HG03280 (cell line): ENCODE results near the gene DACH1.
A peak's percentile ranks its signal among the peaks of the same experiment; 100 is the strongest.
"Not testable (repeated sequence)": the region's sequence is repeated elsewhere in the genome, so short reads cannot be mapped to it uniquely, and the experiment has no call there.

ENCODE experiments used
- ATAC-seq: cut with Tn5 transposase; IDR thresholded peaks from one replicate; pipeline ENCODE4 v1.9.1; 2021; ENCODE audit warnings: mild to moderate bottlenecking, moderate library complexity; ENCODE audit not compliant: unreplicated experiment

DACH1 gene

DNA sequence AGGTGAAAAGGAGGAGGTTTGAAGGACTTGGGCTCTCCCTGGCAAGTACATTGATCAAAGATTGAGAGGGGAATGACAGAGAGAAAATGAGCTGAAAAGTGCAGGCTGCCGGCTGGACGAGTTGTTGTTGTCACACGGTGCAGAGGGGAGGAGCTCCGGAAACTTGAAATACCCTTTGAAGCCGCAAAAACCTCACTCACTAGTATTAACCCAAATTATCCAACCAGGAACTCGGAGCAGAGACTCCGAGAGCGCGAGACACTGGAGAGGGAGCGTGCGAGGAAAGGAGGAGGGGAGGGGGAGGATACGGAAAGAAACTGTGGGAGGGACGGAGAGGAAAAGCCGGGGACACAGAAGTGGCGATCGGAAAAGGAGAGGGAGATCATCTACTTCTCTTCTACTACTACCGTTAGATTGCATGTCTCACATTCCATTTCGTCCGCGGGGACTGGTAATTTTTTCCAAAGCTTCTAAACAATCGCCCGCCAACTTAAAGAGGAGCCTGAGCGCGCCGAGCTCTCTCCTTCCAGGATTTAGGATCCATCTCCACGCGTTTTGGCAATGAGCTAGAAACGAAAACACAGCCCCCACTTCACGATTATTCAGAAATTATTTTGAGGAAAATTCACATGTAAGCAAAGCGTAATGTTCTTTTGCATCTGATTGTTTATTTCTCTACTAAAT lies at the start of gene DACH1:
DACH1 (minus strand) TSS at position 74 of the 684 bp plus-strand sequence.
- no peak for ATAC-seq

GRCh38 chr13:71913717-71914116 lies 46.7 kb upstream of the DACH1 start:
- no peak for ATAC-seq

DNA sequence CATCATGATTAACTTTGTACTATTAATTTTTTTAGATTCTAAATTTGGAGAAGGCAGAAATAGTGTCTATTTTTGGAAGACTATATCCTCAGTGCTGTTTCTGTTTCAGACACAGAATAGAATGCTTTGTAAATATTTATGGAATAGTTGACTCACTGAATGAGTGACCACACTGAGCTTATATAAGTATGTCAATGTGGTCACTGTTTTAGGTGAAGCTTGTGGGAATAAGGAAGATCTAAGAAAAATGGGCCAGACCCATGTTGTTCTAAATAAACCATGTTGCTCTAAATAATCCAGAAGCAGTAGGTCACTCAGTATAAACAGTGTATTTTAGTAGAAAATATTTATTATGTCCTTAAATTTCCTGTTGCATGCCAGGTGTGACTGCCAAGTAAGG lies 45.5 kb upstream of the DACH1 start:
- no peak for ATAC-seq

DNA sequence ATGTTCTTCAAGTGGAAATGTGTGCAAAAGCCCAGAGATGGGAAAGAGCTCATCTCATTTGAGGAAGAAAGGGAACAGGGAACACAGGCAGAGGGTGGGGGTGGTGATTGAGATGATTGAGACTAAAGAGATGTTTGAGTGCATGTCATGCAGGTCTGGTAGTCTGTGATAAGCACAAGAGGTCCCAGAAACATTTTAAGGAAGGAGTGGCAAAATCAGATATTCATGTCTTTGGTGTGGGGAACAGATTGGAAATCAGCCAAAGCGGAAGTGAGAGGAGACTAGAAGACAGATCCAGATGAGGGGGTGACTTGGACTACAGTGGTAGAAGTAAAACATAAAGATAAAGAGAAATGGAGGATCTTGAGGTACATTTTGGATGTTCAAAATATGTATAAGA lies 39.4 kb upstream of the DACH1 start:
- no peak for ATAC-seq

GRCh38 chr13:71902676-71903075 lies 35.7 kb upstream of the DACH1 start:
- ATAC-seq = no peak

- ATAC-seq = not testable (repeated sequence)
Measured at GRCh38 chr13:71893506-71893905, 26.5 kb upstream of the DACH1 start.

DNA sequence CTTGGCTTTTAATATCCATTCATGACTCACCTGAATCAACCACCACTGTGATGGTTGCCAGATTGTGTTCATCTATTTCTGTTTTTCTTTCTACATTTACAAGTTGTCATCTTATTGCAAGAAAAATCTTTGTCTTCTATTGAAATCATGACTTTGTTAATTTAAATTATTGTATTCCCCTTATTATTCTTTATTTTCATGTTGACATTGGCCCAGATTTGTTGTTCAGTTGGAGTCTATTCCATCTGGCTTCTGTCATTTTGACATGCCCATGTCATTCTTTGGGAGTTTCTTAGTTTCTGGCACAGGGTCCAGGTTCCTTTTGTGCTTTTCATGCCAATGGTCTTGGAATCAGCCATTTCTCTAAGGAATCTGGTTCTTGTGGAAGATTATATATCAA lies 19.9 kb upstream of the DACH1 start:
- ATAC-seq = no peak

GRCh38 chr13:71882120-71882519 lies 15.1 kb upstream of the DACH1 start:
- no peak for ATAC-seq

GRCh38 chr13:71880753-71881541 lies 13.9 kb upstream of the DACH1 start:
- no peak for ATAC-seq

GRCh38 chr13:71879808-71880344 lies 12.9 kb upstream of the DACH1 start:
- no peak for ATAC-seq

DNA sequence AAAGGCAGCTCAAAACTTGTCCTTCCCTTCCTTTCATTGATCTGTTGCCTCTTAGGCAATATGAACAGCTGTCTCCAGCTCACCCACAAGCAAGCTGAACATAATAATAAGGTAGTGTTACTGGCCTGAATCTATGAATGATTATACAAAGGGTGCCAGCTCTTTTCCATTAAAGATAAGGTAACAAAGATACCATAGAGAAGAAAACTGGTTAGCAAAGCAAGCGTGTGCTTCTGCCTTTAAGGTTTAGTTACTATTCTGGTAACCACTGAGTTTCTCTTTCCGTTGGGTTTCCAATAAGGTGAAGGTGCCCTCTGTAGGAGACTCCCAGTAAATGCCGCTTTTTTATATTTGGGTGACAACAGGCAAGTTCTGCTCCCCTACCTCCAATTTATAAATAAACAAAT lies 12.1 kb upstream of the DACH1 start:
- ATAC-seq = peak; percentile 94

GRCh38 chr13:71877256-71877653 lies 10.3 kb upstream of the DACH1 start:
- no peak for ATAC-seq

DNA sequence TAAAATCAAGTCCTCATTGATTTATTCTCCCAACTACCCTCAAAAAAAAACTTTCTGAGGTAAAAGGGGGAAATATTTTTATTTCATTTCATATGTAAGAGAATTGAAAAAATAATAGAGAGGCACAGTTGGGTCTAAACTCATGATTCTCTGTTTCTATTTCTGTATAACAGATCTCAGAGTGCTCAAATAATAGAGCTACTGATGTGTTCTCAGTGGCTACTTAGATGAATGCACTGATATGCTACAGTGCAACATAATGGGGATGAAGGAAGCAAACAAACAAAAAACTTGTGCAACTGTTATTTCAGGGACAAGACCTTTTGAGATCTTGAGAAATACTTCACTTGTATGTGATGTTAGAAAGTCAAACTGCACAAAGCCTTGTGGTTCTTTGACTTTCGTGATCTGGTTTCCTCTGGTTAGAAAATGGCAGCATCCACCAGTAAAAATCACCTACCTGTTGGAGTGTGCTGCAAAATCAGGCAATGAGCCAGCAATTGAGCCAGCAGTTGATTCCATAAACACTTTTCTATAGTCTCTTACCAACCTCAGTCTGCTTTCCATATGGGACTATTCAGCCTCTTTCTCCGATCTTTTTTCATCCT lies 9.7 kb upstream of the DACH1 start:
- no peak for ATAC-seq

DNA sequence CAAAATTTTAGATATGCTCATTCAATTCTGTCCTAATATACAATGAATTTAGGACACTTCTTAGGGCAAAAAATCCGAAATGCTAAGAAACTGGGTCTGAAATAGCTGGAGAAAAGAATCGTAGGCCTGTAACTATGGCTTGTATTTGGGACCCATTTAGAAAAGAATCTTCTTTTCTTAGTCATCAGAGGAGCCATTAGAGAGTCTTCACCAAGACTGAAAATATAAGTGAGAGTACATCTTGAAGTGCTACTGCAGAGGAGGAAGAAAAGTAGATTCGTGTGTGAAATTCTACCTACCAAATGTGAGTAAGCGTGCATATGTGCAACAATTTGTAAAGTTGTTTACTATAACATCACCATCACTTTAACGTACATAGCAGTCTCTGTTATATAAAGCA lies 8.8 kb upstream of the DACH1 start:
- no peak for ATAC-seq

GRCh38 chr13:71874458-71874857 lies 7.5 kb upstream of the DACH1 start:
- ATAC-seq = no peak

DNA sequence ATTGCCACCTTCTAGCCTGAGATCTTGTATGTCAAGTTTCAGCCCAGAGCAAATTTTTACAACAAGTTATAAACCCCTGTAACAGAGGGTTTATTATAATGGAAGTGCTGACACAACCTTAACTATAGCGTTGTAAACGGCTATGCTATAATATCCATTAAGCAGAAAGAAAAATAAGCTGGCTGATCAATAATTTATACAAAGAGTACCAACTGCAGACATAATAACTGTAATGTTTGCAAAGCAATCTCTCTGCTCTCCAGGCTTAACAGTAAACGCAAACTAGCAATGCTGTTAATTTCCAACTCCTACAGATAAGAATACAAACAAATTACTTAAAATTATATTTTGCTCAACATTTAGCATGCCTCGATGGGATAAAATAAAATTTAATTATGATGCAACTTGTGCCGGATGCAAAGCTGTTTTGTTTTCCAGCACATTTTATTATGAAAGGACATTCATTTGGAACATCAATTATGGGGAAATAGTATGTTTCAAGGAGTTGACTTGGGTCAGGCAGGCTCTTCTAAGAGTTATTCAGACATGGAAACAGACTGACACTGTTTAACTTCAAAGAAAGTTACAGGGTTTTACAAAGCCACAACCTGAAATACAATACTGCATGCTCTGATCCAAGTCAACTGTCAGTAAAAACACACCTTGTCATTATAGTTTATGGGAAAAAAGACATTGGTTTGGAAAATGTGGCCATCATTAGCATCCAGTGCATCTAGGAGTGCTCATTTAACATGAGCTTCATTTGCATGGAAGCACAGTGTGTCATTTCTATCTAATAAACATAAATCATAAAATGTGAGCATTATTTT lies 6.6 kb upstream of the DACH1 start:
- ATAC-seq = no peak

DNA sequence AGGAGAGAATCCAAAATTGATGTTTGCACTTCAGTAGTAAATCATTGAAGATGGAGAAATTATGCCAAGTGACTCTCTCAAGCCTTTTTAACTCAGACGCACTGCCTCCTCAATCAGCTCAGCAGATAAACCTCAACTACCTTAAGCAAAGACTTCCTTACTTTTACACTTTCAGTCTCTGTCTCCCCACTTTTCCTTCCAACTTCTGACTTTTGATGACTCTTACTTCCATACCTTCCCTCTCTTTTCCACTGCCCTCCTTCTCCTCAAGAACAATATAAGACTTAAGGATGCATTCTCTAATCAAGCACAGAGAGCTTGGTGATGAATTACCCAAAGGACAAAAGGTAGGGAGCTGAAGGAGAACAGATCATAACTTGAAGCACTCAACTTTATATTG lies 4.8 kb upstream of the DACH1 start:
- ATAC-seq = no peak

DNA sequence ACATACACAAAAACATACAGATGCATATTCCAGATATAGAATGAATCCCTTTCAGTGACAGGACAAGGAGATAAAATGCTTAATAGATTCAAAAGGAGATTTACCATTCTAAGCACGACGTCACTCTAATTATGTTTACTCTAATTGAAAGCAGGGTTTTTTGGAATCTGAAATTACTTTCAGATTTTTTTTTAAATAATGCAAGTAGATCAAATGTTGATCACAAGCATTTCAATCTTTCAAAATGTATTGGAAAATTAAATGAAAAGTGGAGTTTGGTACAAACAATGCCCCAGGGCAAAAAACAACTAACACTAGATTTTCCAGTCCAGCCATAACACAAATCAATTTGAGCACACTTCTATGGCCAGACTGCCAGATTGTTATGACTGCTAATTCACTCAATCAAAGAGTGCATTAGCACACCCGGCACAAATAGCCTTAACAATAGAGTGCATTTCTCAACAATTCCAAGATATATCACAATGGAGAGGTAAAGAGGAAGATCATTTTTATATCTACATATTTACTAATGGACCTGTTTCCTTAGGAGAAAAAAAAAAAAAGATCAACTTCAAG lies 4.3 kb upstream of the DACH1 start:
- no peak for ATAC-seq

DNA sequence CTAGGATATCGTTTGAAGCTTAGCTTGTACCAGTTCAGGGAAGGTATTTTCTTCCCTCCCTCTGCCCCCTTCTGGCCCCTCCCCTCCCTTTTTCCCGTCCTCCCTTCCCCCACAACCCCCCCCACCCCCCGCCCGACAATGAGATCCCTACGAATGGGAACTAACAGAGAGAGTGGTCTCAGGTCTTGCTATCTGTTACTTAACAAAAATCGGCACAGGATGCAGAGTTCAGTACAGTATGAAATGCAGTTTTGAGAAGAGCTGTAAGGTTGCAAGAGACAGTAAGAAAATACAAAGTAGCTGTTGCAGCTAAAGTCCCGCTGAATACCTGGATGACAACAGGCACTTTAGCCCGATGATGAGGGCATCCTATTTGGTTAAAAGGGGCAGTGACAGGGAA lies 3.1 kb upstream of the DACH1 start:
- ATAC-seq = no peak

- no peak for ATAC-seq
Measured at GRCh38 chr13:71869274-71869673, 2.3 kb upstream of the DACH1 start.
